Left renal pelvis (tissue), 4 donors: ENCODE measurements around the gene CTRB2. TPM values are rescaled to one million over a fixed set of nuclear protein-coding genes. Genes with fewer than 3 reads are reported as not detected.

Source experiments
- DNase-seq, 4 donors: peaks; one replicate each; pipeline ENCODE4 v3.0.0-alpha.2; 2013; ENCODE audit warnings: low read depth in 4 of 4, low spot score in 3 of 4
- polyA plus RNA-seq, 4 donors: library from polyadenylated mRNA; unstranded; fragments of 120-200 nt; gene quantifications; one replicate each; pipeline ENCODE4 v1.2.1, GENCODE V29; 2013; ENCODE audit not compliant: insufficient read length in 4 of 4

The CTRB2 gene
- polyA plus RNA-seq = under 1 TPM in 1 of 4 donors, not detected in 3; 0.09 TPM

DNA sequence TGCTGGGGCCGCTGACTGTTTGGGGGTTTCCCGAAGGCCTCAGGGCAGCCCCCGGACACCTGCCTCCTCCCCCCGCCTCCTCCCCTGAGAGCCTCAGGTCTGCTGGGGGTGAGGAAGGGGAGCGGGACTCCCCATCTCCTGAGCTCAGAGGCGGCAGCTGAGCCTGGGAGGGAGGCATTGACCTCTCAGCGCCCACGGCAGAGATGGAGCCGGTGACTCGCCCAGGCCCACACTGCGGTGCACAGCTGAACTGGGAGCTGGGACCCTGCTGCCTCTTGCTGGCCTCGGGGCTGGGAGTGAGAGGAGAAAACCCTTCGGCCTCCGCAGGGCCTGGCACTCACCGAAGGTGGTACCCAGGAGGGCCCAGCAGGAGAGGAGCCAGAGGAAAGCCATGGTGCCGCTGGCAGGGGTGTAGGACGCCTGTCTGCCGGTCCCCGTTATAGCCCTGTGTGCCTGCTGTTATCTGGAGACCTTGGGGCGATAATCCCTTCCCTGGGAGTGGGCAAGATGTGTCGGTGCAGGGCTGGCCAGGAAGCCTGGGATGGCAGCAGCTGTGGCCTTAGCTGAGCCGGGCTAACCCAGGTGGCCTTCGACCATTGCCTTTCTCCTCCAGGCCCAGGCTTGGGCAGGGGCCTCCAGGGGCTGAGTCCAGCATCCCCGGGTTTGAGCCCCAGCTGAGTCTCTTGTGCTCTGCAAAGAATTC is at the start of gene CTRB2:
CTRB2 (minus strand) TSS at position 413 of the 703 bp plus-strand sequence; CDS start at position 393, 20 bp downstream.
- DNase-seq = no peak

GRCh38 chr16:75256059-75256571 is 49.2 kb upstream of the CTRB2 start:
- no peak for DNase-seq

DNA sequence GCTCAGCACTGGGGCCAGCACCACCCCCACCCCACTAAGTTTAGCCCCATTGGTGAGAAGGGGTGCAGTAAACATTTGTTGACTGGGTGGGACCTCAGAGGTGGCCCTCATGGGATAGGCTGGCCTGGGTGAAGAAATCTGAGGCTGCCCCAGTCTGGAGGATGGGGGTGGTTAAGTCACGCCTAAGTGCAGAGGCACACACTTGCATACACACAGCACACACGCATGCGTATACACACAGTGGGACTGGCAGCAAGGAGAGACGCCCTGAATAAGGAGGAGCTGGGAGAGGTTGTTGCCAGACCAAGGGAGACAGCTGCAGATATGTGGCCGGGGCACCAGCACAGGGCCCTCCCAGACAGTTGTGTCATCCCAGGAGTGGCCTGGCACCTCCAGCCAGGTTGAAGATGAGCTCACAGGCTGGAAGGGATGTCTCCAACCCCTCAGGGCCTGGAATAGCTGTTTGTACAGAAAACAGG is 47.4 kb upstream of the CTRB2 start:
- DNase-seq = no peak

- no peak for DNase-seq
Measured at GRCh38 chr16:75252946-75253911, 46.3 kb upstream of the CTRB2 start.

- DNase-seq = no peak
Measured at GRCh38 chr16:75252049-75252864, 45.3 kb upstream of the CTRB2 start.

DNA sequence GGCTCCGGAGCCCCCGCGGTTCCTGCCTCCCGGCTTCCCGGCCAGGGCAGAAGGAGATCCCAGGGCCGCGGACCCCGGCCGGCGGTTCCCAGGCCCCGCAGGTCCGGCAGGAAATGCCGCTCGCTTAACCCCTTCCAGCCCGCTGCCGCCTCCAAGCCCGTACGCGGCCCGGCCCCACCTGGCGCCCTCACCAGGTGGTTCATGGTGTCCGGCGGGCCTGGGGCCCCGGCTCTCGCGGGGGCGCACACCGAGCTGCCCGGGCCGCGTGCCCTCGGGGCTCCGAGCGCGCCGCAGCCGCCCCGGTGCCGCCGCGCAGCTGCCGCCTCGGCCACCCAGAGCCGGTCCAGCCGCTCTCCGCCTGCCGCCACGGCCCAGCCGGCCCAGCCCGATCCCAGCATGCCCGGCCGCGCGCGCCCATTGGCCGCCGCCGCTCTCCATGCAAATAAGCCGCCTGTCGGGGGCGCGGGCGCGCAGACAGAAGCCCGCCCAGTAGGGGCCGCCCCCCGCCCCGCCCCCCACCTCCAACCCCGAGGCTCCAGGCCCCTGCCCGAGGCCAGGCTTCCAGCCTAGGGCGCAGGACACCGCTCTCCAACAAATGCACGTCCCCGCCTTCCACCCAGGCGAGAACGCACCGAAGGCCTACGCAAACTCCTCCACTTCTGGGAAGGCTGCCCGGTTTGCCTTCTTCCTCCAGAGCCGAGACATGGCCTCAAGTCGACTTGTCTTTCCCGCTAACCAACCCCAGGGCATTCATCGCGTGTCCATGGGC is 44.5 kb upstream of the CTRB2 start, which contains the start of gene BCAR1:
BCAR1 (minus strand) TSS at position 345 of the 769 bp plus-strand sequence; CDS start at position 203, 142 bp downstream.
- peak in 1 of 4 donors; percentile 79 for DNase-seq

- no peak for DNase-seq
Measured at GRCh38 chr16:75250809-75251279, 43.9 kb upstream of the CTRB2 start.

GRCh38 chr16:75250089-75250808 is 43.3 kb upstream of the CTRB2 start:
- DNase-seq = no peak

- DNase-seq = no peak
Measured at GRCh38 chr16:75249441-75249840, 42.5 kb upstream of the CTRB2 start.

- DNase-seq = no peak
Measured at GRCh38 chr16:75248536-75249380, 41.8 kb upstream of the CTRB2 start.

- DNase-seq = no peak
Measured at GRCh38 chr16:75248142-75248535, 41.2 kb upstream of the CTRB2 start.

DNA sequence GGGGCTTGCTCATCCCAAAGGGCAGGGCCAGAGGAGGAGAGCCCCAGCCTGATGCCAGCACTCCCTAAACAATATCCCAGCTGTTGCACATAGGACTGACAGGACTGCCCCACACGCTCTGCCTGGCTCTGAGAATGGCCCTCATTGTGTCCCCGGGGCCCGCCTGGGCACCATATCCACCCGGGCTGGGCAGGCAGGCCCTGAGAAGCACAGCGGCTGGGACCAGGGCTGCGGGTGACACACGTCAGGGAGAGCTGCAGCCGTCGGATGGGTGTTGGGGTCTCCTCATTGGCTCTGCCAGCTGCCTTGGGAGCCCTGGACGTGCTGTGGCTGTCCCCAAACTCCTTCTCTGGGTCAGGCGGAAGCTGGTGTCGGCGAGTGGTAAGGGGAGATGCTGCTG is 40.3 kb upstream of the CTRB2 start:
- no peak for DNase-seq

- DNase-seq = no peak
Measured at GRCh38 chr16:75246504-75247205, 39.7 kb upstream of the CTRB2 start.

DNA sequence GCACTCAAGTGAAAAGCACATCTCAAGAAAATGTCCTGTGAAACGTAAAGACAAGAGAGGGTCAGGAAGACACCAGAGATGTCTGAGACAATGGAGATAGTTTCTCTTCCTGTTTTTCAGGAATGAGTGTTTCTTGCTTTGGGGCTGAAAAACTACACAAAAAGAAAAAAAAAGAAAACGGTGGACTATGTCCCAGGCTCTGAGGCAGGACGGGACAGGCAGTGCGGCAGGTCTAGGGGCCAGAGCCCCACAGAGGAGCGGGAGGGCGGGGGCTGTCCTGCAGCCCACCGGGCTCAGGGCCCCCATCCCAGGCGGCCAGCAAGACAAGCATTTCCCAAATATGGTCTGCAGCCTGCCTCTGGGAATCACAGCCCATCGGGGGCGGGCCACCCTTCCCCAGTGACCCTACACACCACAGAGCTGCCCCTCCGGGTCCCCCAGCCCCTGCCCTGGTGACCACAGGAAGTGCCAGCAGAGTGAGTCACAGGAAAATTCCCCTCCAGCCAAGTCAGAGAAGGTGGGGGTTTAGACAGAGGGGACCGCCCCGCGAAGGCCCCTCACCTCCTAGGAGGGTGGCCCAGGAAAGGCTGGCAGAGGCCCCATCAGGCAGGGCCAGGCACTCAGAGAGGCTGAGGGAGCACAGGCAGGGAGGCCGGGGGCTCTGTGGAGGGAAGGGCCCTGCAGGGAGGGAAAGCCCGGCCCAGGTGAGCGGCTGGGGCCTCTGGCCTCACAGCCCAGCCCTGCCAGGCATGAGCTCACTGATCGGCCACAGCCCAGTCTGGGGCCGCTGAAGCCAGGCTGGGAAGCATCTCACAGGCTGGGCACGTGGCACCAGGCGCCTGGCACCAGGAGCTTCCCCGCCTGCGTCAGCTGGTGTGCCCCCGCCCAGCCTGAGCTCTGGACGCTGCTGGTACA is 38.1 kb upstream of the CTRB2 start:
- DNase-seq = no peak

DNA sequence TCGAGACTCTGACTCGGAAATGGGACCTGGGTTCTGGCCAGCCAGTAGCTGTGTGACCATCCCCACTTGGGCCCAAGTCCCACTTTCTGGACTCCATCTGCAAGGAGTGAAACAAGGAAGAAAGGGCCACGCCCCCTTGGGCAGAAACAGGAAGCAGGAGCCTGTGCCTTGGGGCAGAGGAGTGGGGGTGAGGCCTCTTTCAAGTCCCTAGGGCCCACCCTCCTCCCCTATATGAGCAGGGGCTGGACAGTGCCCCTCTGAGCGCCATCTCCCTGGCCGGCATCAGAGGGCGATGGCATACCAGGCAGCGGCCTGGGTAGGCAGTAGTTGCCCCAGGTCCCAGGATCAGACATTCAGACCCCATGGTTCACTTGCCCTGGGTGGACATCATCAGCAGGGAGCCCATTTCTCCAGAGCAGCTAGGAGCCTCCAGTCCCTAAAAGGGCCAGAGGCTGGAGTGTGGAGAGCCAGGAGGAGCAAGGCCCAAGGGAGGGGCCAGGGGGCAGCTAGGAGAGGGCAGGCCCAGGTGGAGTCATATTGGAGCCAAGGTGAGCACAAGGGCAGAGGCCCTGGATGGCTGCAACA is 37.4 kb upstream of the CTRB2 start:
- DNase-seq = no peak
